ENCODE data around the gene HMG20B. TPM values are rescaled to one million over a fixed set of nuclear protein-coding genes. Genes with fewer than 3 reads are reported as not detected.
A peak's percentile ranks its signal among the peaks of the same experiment; 100 is the strongest.
"Not testable (repeated sequence)": the region's sequence is repeated elsewhere in the genome, so short reads cannot be mapped to it uniquely, and the experiment has no call there.

The HMG20B gene
- total RNA-seq, 2 donors from 2014 or later = 51.8 to 52.5 TPM

DNA sequence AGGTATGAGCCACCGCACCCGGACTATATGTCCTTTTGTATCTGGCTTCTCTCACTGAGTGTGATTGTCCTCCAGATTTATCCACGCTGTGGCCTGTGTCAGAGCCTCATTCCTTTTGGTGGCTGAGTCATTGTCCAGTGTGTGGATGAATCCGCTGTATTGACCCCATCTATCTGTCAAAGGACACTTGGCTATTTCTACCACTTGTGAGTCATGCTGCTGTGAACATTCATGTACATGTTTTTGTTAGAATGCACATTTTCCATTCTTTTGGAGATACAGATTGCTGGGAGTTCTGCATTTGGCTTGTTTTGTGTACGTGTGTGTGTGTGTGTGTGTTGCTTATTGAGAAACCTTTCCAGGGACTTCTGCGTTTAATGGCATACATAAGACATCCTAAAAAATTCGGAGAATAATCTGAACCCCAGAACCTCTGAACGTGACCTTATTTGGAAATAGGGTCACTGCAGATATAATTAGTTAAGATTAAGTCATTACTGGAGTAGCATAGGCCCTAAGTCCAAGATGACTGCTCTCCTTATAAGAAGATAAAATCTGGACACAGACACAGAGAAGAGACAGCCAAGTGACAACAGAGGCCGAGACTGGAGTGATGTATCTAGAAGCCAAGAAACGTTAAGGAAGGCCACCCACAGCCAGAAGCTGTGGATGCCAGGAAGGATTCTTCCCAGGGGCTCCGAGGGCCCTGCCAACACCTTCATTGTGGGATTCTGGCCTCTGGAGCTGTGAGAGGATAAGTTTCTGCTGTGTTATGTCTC, 7.6 kb downstream of the HMG20B start:
- TF ChIP-seq, protein P1, sequence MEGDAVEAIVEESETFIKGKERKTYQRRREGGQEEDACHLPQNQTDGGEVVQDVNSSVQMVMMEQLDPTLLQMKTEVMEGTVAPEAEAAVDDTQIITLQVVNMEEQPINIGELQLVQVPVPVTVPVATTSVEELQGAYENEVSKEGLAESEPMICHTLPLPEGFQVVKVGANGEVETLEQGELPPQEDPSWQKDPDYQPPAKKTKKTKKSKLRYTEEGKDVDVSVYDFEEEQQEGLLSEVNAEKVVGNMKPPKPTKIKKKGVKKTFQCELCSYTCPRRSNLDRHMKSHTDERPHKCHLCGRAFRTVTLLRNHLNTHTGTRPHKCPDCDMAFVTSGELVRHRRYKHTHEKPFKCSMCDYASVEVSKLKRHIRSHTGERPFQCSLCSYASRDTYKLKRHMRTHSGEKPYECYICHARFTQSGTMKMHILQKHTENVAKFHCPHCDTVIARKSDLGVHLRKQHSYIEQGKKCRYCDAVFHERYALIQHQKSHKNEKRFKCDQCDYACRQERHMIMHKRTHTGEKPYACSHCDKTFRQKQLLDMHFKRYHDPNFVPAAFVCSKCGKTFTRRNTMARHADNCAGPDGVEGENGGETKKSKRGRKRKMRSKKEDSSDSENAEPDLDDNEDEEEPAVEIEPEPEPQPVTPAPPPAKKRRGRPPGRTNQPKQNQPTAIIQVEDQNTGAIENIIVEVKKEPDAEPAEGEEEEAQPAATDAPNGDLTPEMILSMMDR (IDR thresholded peaks at IDR 0.05) = no peak
- Histone ChIP-seq H3K27me3 (no peaks in the 10 kb centered on the region), H3K4me1 (peaks cover 0 to 16% of the 10 kb centered on the region in 2 donors), H3K27ac (peak overlapping the region; percentile 2 to 63), H3K9me3 (no peaks in the 10 kb centered on the region), H3K36me3 (no peaks in the 10 kb centered on the region), H3K4me3 (no peak overlapping the region)
- peak; percentile 74 for DNase-seq (ENCODE audit: low spot score)

DNA sequence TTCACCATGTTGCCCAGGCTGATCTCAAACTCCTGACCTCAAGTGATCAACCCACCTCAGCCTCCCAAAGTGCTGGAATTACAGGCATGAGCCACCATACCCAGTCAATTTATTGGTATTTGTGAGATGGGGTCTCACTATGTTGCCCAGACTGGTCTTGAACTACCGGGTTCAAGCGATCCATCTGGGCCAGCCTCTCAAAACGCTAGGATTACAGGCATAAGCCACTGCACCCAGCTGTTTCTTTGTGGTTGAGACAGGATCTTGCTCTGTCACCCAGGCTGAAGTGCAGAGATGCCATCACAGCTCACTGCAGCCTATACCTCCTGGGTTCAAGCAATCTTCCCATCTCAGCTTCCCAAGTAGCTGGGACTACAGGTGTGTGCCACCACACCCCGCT, 9.0 kb downstream of the HMG20B start:
- H3K27ac ChIP-seq; DNase-seq (ENCODE audit: low spot score); H3K9me3 ChIP-seq; H3K36me3 ChIP-seq; H3K27me3 ChIP-seq; H3K4me3 ChIP-seq: not testable (repeated sequence)
- peaks cover 0 to 18% of the 10 kb centered on the region in 2 donors for H3K4me1 ChIP-seq

GRCh38 chr19:3584036-3584802, 11.5 kb downstream of the HMG20B start:
- peaks cover 0 to 19% of the 10 kb centered on the region in 2 donors for H3K4me1 ChIP-seq
- H3K36me3 ChIP-seq; DNase-seq (ENCODE audit: low spot score); H3K27ac ChIP-seq; H3K9me3 ChIP-seq; H3K27me3 ChIP-seq; H3K4me3 ChIP-seq: not testable (repeated sequence)

- Histone ChIP-seq H3K4me3 (peak within 1 kb of the TSS; percentile 23 to 43), H3K36me3 (no peaks in the 10 kb centered on the region), H3K27ac (no peak within 1 kb of the TSS), H3K4me1 (peaks cover 0 to 19% of the 10 kb centered on the region in 2 donors), H3K27me3 (peaks cover 3 to 6% of the 10 kb centered on the region in 2 donors), H3K9me3 (no peaks in the 10 kb centered on the region)
- TF ChIP-seq, protein P1 (IDR thresholded peaks at IDR 0.05) = no peak
- no peak for DNase-seq (ENCODE audit: low spot score)
Observed at GRCh38 chr19:3585301-3586126, 12.8 kb downstream of the HMG20B start, which contains the start of gene GIPC3. Gene GIPC3, plus strand, starts transcription at chr19:3585478. Its CDS starts 120 bp downstream, at chr19:3585598.

- TF ChIP-seq, protein P1 (IDR thresholded peaks at IDR 0.05) = peak; percentile 28 to 72
- Histone ChIP-seq H3K4me3 (peak overlapping the region; percentile 23 to 43), H3K36me3 (no peaks in the 10 kb centered on the region), H3K9me3 (no peaks in the 10 kb centered on the region), H3K27me3 (peaks cover 3 to 6% of the 10 kb centered on the region in 2 donors), H3K27ac (no peak overlapping the region), H3K4me1 (peaks cover 0 to 19% of the 10 kb centered on the region in 2 donors)
- DNase-seq (ENCODE audit: low spot score) = no peak
Observed at GRCh38 chr19:3586127-3586626, 13.4 kb downstream of the HMG20B start.

GRCh38 chr19:3586707-3587346, 14.1 kb downstream of the HMG20B start:
- Histone ChIP-seq H3K27me3 (peaks cover 3 to 6% of the 10 kb centered on the region in 2 donors), H3K4me1 (peaks cover 0 to 19% of the 10 kb centered on the region in 2 donors), H3K36me3 (no peaks in the 10 kb centered on the region), H3K9me3 (no peaks in the 10 kb centered on the region), H3K27ac (no peak overlapping the region), H3K4me3 (no peak overlapping the region)
- DNase-seq (ENCODE audit: low spot score) = no peak
- TF ChIP-seq, protein P1 (IDR thresholded peaks at IDR 0.05) = no peak

Measured in right atrium auricular region (tissue), 2 donors.